A673 (cell line): ENCODE data around the gene BMPR1A. TPM values are rescaled to one million over a fixed set of nuclear protein-coding genes. Genes with fewer than 3 reads are reported as not detected.

Source experiments
- BruUV-seq: library from RNA; stranded (reverse); fragments of 400-500 nt; replicated peaks from 2 replicates; lab custom pipeline; 2021; lab: Mats Ljungman, UMichigan
- CTCF ChIA-PET: fragments of 300-600 bp; sonication (Branson Sonifier 250); formaldehyde crosslinking; loops from one replicate; lab custom pipeline; 2022; ENCODE audit warnings: antibody characterized with exemption; lab: Charles Lee
- POLR2A ChIA-PET: fragments of 300-600 bp; sonication (Branson Sonifier 250); formaldehyde crosslinking; loops from one replicate; lab custom pipeline; 2022; ENCODE audit warnings: antibody characterized with exemption; ENCODE audit not compliant: low non-redundant PET; lab: Charles Lee
- DNase-seq: peaks from one replicate; pipeline ENCODE4 v3.0.0-alpha.2; 2015; ENCODE audit warnings: low spot score
- H3K27ac ChIP-seq: fragments of 200-600 bp; sonication (generic); 2 replicates; pipeline ENCODE4 v1.5.1; 2016; ENCODE audit warnings: mixed run types, low read depth, mild to moderate bottlenecking, mixed read lengths, antibody characterized with exemption, low read length; ENCODE audit not compliant: poor library complexity, severe bottlenecking
- H3K27me3 ChIP-seq: fragments of 200-600 bp; sonication (generic); replicated peaks from 2 replicates; pipeline ENCODE4 v1.6.1; 2017; ENCODE audit warnings: mixed run types, low read depth, mild to moderate bottlenecking, mixed read lengths, antibody characterized with exemption, low read length; ENCODE audit not compliant: insufficient read depth, poor library complexity
- H3K36me3 ChIP-seq: fragments of 200-600 bp; sonication (generic); 2 replicates; pipeline ENCODE4 v1.6.1; 2016; ENCODE audit warnings: mixed run types, mild to moderate bottlenecking, mixed read lengths, antibody characterized with exemption, low read length; ENCODE audit not compliant: insufficient read depth, poor library complexity, severe bottlenecking
- H3K4me1 ChIP-seq: fragments of 200-600 bp; sonication (generic); 2 replicates; pipeline ENCODE4 v1.6.1; 2017; ENCODE audit warnings: mixed run types, mild to moderate bottlenecking, mixed read lengths, antibody characterized with exemption, low read length; ENCODE audit not compliant: insufficient read depth, poor library complexity, severe bottlenecking
- H3K4me3 ChIP-seq: fragments of 200-600 bp; sonication (generic); 2 replicates; pipeline ENCODE4 v1.5.1; 2016; ENCODE audit warnings: low read depth, mixed run types, mild to moderate bottlenecking, mixed read lengths, low read length; ENCODE audit not compliant: poor library complexity, severe bottlenecking
- H3K9me3 ChIP-seq: fragments of 200-600 bp; sonication (generic); 2 replicates; pipeline ENCODE4 v1.6.1; 2016; ENCODE audit warnings: mixed run types, low read depth, mild to moderate bottlenecking, mixed read lengths, antibody characterized with exemption, low read length; ENCODE audit not compliant: poor library complexity, severe bottlenecking
- CTCF ChIP-seq: fragments of 300-800, 200-600 bp; sonication (generic); conservative IDR thresholded peaks from 2 replicates; pipeline ENCODE4 v1.5.1; 2017; ENCODE audit warnings: low read depth, mild to moderate bottlenecking, antibody characterized with exemption, low read length, moderate library complexity, mixed read lengths
- EZH2 ChIP-seq: fragments of 200-600 bp; sonication (generic); IDR thresholded peaks from 2 replicates; pipeline ENCODE4 v1.6.1; 2017; ENCODE audit warnings: borderline replicate concordance, low read depth, mild to moderate bottlenecking, mixed read lengths, antibody characterized with exemption, low read length; ENCODE audit not compliant: poor library complexity, severe bottlenecking
- intact Hi-C: fragments of 100-400 bp; cut with micrococcal nuclease; formaldehyde crosslinking; loops from one replicate; pipeline ENCODE4 v1.10.0; 2022; ENCODE audit not compliant: unreplicated experiment
- total RNA-seq: library from RNA; stranded (reverse); gene quantifications from 2 replicates; pipeline ENCODE4 v1.2.3, GENCODE V29; 2021

BMPR1A gene
- total RNA-seq, 1 experiment from 2014 or later: 136 TPM

DNA sequence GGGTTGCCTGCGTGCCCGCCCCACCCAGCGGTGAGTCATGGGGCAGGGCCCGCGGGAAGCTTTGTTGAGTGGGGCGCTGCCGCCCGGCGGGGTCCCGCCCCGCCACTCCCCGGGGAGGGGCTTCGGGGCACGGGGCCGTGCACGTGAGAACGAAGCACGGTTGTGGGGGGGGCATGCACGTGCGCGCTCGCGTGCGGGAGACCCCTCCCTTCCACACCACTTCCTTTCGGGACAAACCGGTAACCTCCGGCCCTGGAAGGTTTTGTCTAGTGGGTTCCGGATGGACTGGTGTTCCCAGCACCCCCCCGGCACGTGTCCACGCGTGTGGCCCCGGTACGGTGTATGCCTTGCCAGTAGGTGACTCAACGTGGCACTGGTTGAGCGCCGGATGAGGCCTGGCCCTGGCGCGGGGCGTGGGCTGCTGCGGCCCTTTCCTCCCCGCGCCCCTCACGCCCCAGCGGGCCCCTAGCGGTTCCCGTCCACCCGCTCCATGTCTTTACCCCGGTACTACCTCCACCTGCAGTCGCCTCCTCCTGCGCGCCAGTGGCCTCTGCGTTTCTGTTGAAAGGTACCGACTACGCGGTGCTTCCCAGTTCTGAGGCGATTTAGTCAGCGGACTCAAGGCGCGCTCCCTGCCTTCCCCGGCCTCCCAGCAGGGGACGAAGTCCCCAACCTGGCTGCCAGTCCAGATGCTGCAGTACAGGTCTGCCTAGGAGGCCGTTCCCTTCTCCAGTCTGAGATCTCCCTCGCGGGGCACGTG, 215.0 kb downstream of the BMPR1A start:
- intact Hi-C loops: no loop called here
- peak overlapping the region; percentile 63 for H3K27ac ChIP-seq
- H3K4me3 ChIP-seq: peak overlapping the region; percentile 49
- DNase-seq: peak; percentile 79
- no peaks in the 10 kb centered on the region for H3K36me3 ChIP-seq
- CTCF ChIA-PET: no interaction called here
- POLR2A ChIA-PET: no interaction called here
- H3K27me3 ChIP-seq: no peaks in the 10 kb centered on the region
- BruUV-seq: no TSS peak
- TF ChIP-seq CTCF: no peak
- TF ChIP-seq EZH2: no peak
- H3K9me3 ChIP-seq: no peaks in the 10 kb centered on the region
- H3K4me1 ChIP-seq: peaks cover 1% of the 10 kb centered on the region

GRCh38 chr10:86972613-86973380, 216.4 kb downstream of the BMPR1A start:
- TF ChIP-seq CTCF (no peak), EZH2 (no peak)
- H3K4me1 ChIP-seq: no peaks in the 10 kb centered on the region
- H3K36me3 ChIP-seq: no peaks in the 10 kb centered on the region
- DNase-seq: no peak
- POLR2A ChIA-PET: no interaction called here
- intact Hi-C loops: no loop called here
- H3K4me3 ChIP-seq: no peak overlapping the region
- CTCF ChIA-PET: no interaction called here
- H3K27me3 ChIP-seq: no peaks in the 10 kb centered on the region
- no TSS peak for BruUV-seq
- no peaks in the 10 kb centered on the region for H3K9me3 ChIP-seq
- H3K27ac ChIP-seq: no peak overlapping the region

DNA sequence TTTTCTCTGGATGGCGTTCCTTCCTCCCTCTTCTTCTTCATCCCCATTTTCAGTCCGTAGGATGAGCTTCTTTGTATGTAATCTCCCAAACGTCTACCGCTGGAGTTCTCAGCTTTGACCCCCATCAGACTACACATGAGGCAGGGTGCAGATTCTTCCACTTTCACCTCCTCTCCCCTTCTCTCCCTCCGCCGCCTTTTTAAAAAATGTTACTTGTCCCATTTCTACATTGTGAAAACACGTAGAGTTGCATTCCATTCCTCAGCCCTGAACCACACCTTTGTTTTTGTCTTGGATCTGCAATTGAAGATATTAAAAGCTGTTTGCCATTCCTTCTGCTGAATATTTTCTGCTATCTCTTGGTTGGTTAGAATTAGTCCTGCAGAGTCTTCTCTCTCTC, 218.1 kb downstream of the BMPR1A start:
- Histone ChIP-seq H3K9me3 (no peaks in the 10 kb centered on the region), H3K4me1 (peaks cover 5% of the 10 kb centered on the region), H3K27me3 (no peaks in the 10 kb centered on the region), H3K27ac (no peak overlapping the region), H3K36me3 (no peaks in the 10 kb centered on the region), H3K4me3 (no peak overlapping the region)
- DNase-seq: no peak
- intact Hi-C loops: no loop called here
- CTCF ChIA-PET: no interaction called here
- BruUV-seq: no TSS peak
- TF ChIP-seq CTCF: no peak
- POLR2A ChIA-PET: no interaction called here
